Endothelial cell of umbilical vein (primary cell): ENCODE data around the gene RNF227.

Source experiments
- MYC ChIP-seq: IDR thresholded peaks from one replicate; pipeline ENCODE4 v1.6.1; 2011; ENCODE audit warnings: mild to moderate bottlenecking, low read depth, low read length
- POLR2A ChIP-seq: IDR thresholded peaks from 2 replicates; pipeline ENCODE4 v1.6.1; 2012; ENCODE audit warnings: low read depth, mild to moderate bottlenecking, control low read depth, low read length
- TF ChIP-seq, protein P1 (sequence below), 2 donors: IDR thresholded peaks; 1 replicate in 1 of 2; 2 replicates in 1 of 2; pipeline ENCODE4 v1.5.1; 2011; ENCODE audit warnings: low read length in 2 of 2, mild to moderate bottlenecking in 2 of 2, moderate library complexity in 2 of 2, control low read depth in 1 of 2, inconsistent platforms in 1 of 2, low read depth in 1 of 2; ENCODE audit not compliant: insufficient read depth in 1 of 2; ENCODE audit errors: extremely low read depth in 1 of 2

- TF ChIP-seq, protein P1, sequence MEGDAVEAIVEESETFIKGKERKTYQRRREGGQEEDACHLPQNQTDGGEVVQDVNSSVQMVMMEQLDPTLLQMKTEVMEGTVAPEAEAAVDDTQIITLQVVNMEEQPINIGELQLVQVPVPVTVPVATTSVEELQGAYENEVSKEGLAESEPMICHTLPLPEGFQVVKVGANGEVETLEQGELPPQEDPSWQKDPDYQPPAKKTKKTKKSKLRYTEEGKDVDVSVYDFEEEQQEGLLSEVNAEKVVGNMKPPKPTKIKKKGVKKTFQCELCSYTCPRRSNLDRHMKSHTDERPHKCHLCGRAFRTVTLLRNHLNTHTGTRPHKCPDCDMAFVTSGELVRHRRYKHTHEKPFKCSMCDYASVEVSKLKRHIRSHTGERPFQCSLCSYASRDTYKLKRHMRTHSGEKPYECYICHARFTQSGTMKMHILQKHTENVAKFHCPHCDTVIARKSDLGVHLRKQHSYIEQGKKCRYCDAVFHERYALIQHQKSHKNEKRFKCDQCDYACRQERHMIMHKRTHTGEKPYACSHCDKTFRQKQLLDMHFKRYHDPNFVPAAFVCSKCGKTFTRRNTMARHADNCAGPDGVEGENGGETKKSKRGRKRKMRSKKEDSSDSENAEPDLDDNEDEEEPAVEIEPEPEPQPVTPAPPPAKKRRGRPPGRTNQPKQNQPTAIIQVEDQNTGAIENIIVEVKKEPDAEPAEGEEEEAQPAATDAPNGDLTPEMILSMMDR (IDR thresholded peaks at IDR 0.05; ENCODE audit: extremely low read depth in 1 of 2, insufficient read depth in 1 of 2, low read depth in 1 of 2, low read length in 2 of 2), result no peak
- TF ChIP-seq MYC (no peak), POLR2A (no peak)
Observed at GRCh38 chr17:7950578-7950977, 34.5 kb upstream of the RNF227 start.
